Anterior cingulate cortex (tissue), 58 donors: ENCODE data around the gene USO1.
"Not testable (repeated sequence)": the region's sequence is repeated elsewhere in the genome, so short reads cannot be mapped to it uniquely, and the experiment has no call there.

Experiments used
- DNase-seq, 58 donors: peaks; one replicate each; lab custom pipeline; 2025; lab: John Stamatoyannopoulos, UW

Gene USO1

GRCh38 chr4:75714011-75714410 is 10.4 kb upstream of the USO1 start:
- DNase-seq = no peak

GRCh38 chr4:75714704-75715103 is 9.7 kb upstream of the USO1 start:
- no peak for DNase-seq

- DNase-seq = peak in 5 of 58 donors; percentile 3 to 32 (median 9)
Observed at GRCh38 chr4:75715105-75715799, 9.1 kb upstream of the USO1 start.

- DNase-seq = not testable (repeated sequence)
Observed at GRCh38 chr4:75716054-75716453, 8.3 kb upstream of the USO1 start.

GRCh38 chr4:75717408-75717807 is 7.0 kb upstream of the USO1 start:
- no peak for DNase-seq

- no peak for DNase-seq
Observed at GRCh38 chr4:75718529-75718928, 5.8 kb upstream of the USO1 start.

GRCh38 chr4:75722417-75722816 is 2.0 kb upstream of the USO1 start:
- DNase-seq = no peak

- peak in 2 of 58 donors; percentile 2 to 7 for DNase-seq
Observed at GRCh38 chr4:75723163-75724065, 963 bp upstream of the USO1 start.

GRCh38 chr4:75724867-75725724 is 719 bp downstream of the USO1 start:
- peak in 46 of 58 donors; percentile 8 to 75 (median 45) for DNase-seq

- not testable (repeated sequence) for DNase-seq
Observed at GRCh38 chr4:75725942-75726538, 1.7 kb downstream of the USO1 start.

- no peak for DNase-seq
Observed at GRCh38 chr4:75726577-75726976, 2.2 kb downstream of the USO1 start.

GRCh38 chr4:75727073-75727472 is 2.7 kb downstream of the USO1 start:
- DNase-seq = no peak

- DNase-seq = no peak
Observed at GRCh38 chr4:75729836-75730235, 5.5 kb downstream of the USO1 start.

GRCh38 chr4:75733369-75733768 is 9.0 kb downstream of the USO1 start:
- DNase-seq = no peak

- no peak for DNase-seq
Observed at GRCh38 chr4:75735525-75735924, 11.1 kb downstream of the USO1 start.

- DNase-seq = no peak
Observed at GRCh38 chr4:75736862-75737261, 12.5 kb downstream of the USO1 start.

- DNase-seq = no peak
Observed at GRCh38 chr4:75737398-75737797, 13.0 kb downstream of the USO1 start.

GRCh38 chr4:75741027-75741426 is 16.6 kb downstream of the USO1 start:
- DNase-seq = no peak

GRCh38 chr4:75742451-75742850 is 18.1 kb downstream of the USO1 start:
- DNase-seq = no peak

- DNase-seq = no peak
Observed at GRCh38 chr4:75745161-75745560, 20.8 kb downstream of the USO1 start.
